GM21367 (cell line): ENCODE measurements around the gene KRTAP6-3.

Experiments
- ATAC-seq: cut with Tn5 transposase; IDR thresholded peaks from one replicate; pipeline ENCODE4 v1.9.1; 2021; ENCODE audit not compliant: unreplicated experiment

KRTAP6-3 gene

GRCh38 chr21:30623362-30623761 is 31.1 kb downstream of the KRTAP6-3 start:
- no peak for ATAC-seq

GRCh38 chr21:30625449-30626165 is 33.4 kb downstream of the KRTAP6-3 start:
- no peak for ATAC-seq

GRCh38 chr21:30628109-30628508 is 35.9 kb downstream of the KRTAP6-3 start:
- ATAC-seq: no peak

- ATAC-seq: no peak
Observed at GRCh38 chr21:30629200-30629599, 37.0 kb downstream of the KRTAP6-3 start.

GRCh38 chr21:30634906-30635305 is 42.7 kb downstream of the KRTAP6-3 start, which contains the start of gene KRTAP20-2:
Gene KRTAP20-2 (plus strand): TSS chr21:30635206. CDS start chr21:30635264, 58 bp downstream.
- no peak for ATAC-seq

GRCh38 chr21:30638686-30639085 is 46.4 kb downstream of the KRTAP6-3 start:
- ATAC-seq: no peak

- ATAC-seq: no peak
Observed at GRCh38 chr21:30642564-30642963, 50.3 kb downstream of the KRTAP6-3 start, which contains the start of gene KRTAP20-3. Gene KRTAP20-3 (plus strand): TSS chr21:30642864.
